Kidney (tissue), 14 donors: ENCODE data around the gene C1QL4. TPM values are rescaled to one million over a fixed set of nuclear protein-coding genes. Genes with fewer than 3 reads are reported as not detected.

ENCODE experiments used
- DNase-seq, 5 donors: peaks; one replicate each; pipeline ENCODE4 v3.0.0-alpha.2; 2013 to 2020
- FAIRE-seq: peaks from 2 replicates; lab custom pipeline; 2012; peaks lifted over from hg19 to GRCh38; lab: Jason Lieb, UNC
- H3K27ac ChIP-seq, 2 donors: one replicate each; pipeline ENCODE4 v1.7.0; 2013; ENCODE audit warnings: low read depth in 2 of 2, low read length in 2 of 2, inconsistent platforms in 1 of 2
- H3K27me3 ChIP-seq: one replicate; pipeline ENCODE4 v1.7.1; 2013; ENCODE audit warnings: low read length, inconsistent platforms; ENCODE audit not compliant: control insufficient read depth, insufficient read depth
- H3K36me3 ChIP-seq, 3 donors: one replicate each; pipeline versions ENCODE4 v1.7.0 to v1.7.1; 2013; ENCODE audit warnings: low read length in 3 of 3, control low read depth in 1 of 3, inconsistent platforms in 1 of 3; ENCODE audit not compliant: insufficient read depth in 3 of 3, control insufficient read depth in 2 of 3
- H3K4me1 ChIP-seq, 3 donors: one replicate each; pipeline versions ENCODE4 v1.7.0 to v1.7.1; 2013; ENCODE audit warnings: low read length in 3 of 3, inconsistent platforms in 1 of 3, low read depth in 1 of 3; ENCODE audit not compliant: control insufficient read depth in 2 of 3, insufficient read depth in 2 of 3
- H3K4me3 ChIP-seq, 3 donors: one replicate each; pipeline versions ENCODE4 v1.7.0 to v1.8.1; 2013; ENCODE audit warnings: low read length in 3 of 3, control low read depth in 1 of 3, inconsistent platforms in 1 of 3
- H3K9ac ChIP-seq, 3 donors: one replicate each; pipeline versions ENCODE4 v1.7.0 to v1.7.1; 2013; ENCODE audit warnings: low read length in 3 of 3, control low read depth in 1 of 3, inconsistent platforms in 1 of 3
- H3K9me3 ChIP-seq, 3 donors: one replicate each; pipeline versions ENCODE4 v1.7.0 to v1.7.1; 2013; ENCODE audit warnings: low read length in 3 of 3, control low read depth in 1 of 3, inconsistent platforms in 1 of 3; ENCODE audit not compliant: control insufficient read depth in 2 of 3, insufficient read depth in 1 of 3
- CTCF ChIP-seq: IDR thresholded peaks from 3 replicates; pipeline ENCODE4 v1.5.1; 2012; ENCODE audit warnings: mild to moderate bottlenecking, moderate library complexity, borderline replicate concordance; ENCODE audit not compliant: insufficient read depth; ENCODE audit errors: extremely low read depth
- intact Hi-C: fragments of 100-400 bp; cut with DNase I; formaldehyde crosslinking; loops from one replicate; pipeline ENCODE4 v1.11.1; 2022
- polyA plus RNA-seq: library from polyadenylated mRNA; stranded (reverse); fragments of 350-450 nt; fragmentation: Illumina TruSeq; extraction: RNeasy Lipid Tissue Mini Kit (QIAGEN cat#74804); gene quantifications from one replicate; pipeline ENCODE4 v1.2.3, GENCODE V29; 2014; ENCODE audit warnings: low read depth, low replicate concordance; ENCODE audit not compliant: insufficient read depth
- total RNA-seq: library from RNA; stranded (reverse); fragmentation: NEBNext Ultra II Directional; extraction: Animal tissue kit (Norgen Biotek cat#: 25700); gene quantifications from one replicate; pipeline ENCODE4 v1.2.1, GENCODE V29; 2021
- donor health status: control.
- donor health status: control.
- donor health status: control.
- donor health status: control.
- donor health status: control.
- donor health status: DM: yes; HTN: yes; CAD: no.
- donor health status: Normal renal cell carcinoma (clear cell type).

C1QL4 gene
- total and polyA plus RNA-seq, 2 donors from 2014 or later = 1.0 TPM; not detected in 1

- FAIRE-seq (no peak), DNase-seq (no peak)
- H3K9me3 ChIP-seq = no peaks in the 10 kb centered on the region
- H3K27me3 ChIP-seq = peaks cover 8% of the 10 kb centered on the region
- intact Hi-C loops = no loop called here
- no peak overlapping the region for H3K9ac ChIP-seq
- H3K27ac ChIP-seq = no peak overlapping the region
- no peak overlapping the region for H3K4me3 ChIP-seq
- no peaks in the 10 kb centered on the region for H3K36me3 ChIP-seq
- peaks cover 3 to 21% (median 14%) of the 10 kb centered on the region in 3 donors for H3K4me1 ChIP-seq
- no peak for TF ChIP-seq CTCF
Observed at GRCh38 chr12:49340095-49340870, 3.3 kb upstream of the C1QL4 start.

- no peak for FAIRE-seq
- H3K9ac ChIP-seq = no peak overlapping the region
- no peak overlapping the region for H3K4me3 ChIP-seq
- no peak for TF ChIP-seq CTCF
- no peaks in the 10 kb centered on the region for H3K36me3 ChIP-seq
- H3K27me3 ChIP-seq = peaks cover 15% of the 10 kb centered on the region
- DNase-seq = peak in 1 of 5 donors; percentile 80
- intact Hi-C loops = no loop called here
- peaks cover 3 to 21% (median 14%) of the 10 kb centered on the region in 3 donors for H3K4me1 ChIP-seq
- H3K27ac ChIP-seq = no peak overlapping the region
- no peaks in the 10 kb centered on the region for H3K9me3 ChIP-seq
Observed at GRCh38 chr12:49339464-49339861, 2.5 kb upstream of the C1QL4 start.

GRCh38 chr12:49338830-49339463 lies 2.0 kb upstream of the C1QL4 start:
- Histone ChIP-seq H3K4me1 (peaks cover 3 to 19% (median 12%) of the 10 kb centered on the region in 3 donors), H3K4me3 (no peak overlapping the region), H3K9ac (no peak overlapping the region), H3K36me3 (no peaks in the 10 kb centered on the region), H3K27ac (no peak overlapping the region), H3K27me3 (peaks cover 18% of the 10 kb centered on the region), H3K9me3 (no peaks in the 10 kb centered on the region)
- no peak for TF ChIP-seq CTCF
- DNase-seq (peak in 1 of 5 donors; percentile 11), FAIRE-seq (no peak)
- intact Hi-C loops = no loop called here
